Right cardiac atrium (tissue), 5 donors: ENCODE data around the gene GLIS2. TPM values are rescaled to one million over a fixed set of nuclear protein-coding genes. Genes with fewer than 3 reads are reported as not detected.

Source experiments
- ATAC-seq, 2 donors: fragments of 200-7000 bp; cut with Tn5 transposase; one replicate each; pipeline versions ENCODE4 v1.8.0 to v1.9.1; 2020; ENCODE audit warnings: moderate library complexity in 2 of 2, mild to moderate bottlenecking in 1 of 2
- DNase-seq, 3 donors: peaks; one replicate each; pipeline ENCODE4 v3.0.0-alpha.2; 2020
- H3K27ac ChIP-seq: one replicate; pipeline ENCODE4 v1.5.1; 2013; ENCODE audit warnings: mild to moderate bottlenecking, low read length, control low read depth, moderate library complexity
- H3K27me3 ChIP-seq: one replicate; pipeline ENCODE4 v1.6.1; 2013; ENCODE audit not compliant: control insufficient read depth, insufficient read depth
- H3K4me1 ChIP-seq: one replicate; pipeline ENCODE4 v1.6.1; 2013; ENCODE audit warnings: low read length; ENCODE audit not compliant: control insufficient read depth, insufficient read depth
- H3K4me3 ChIP-seq: one replicate; pipeline ENCODE4 v1.5.1; 2013; ENCODE audit warnings: low read length, control low read depth
- H3K9me3 ChIP-seq: one replicate; pipeline ENCODE4 v1.6.1; 2013; ENCODE audit warnings: low read length; ENCODE audit not compliant: control insufficient read depth
- WGBS: extraction: QIAGEN DNeasy Blood & Tissue Kit; methylation state at CpG from one replicate; pipeline ENCODE4 v1.1.7; 2013; 5-methylcytosine and 5-hydroxymethylcytosine counted together
- intact Hi-C, 4 donors: fragments of 100-400 bp; cut with DNase I; formaldehyde crosslinking; loops; one replicate each; pipeline versions ENCODE4 v1.11.0 to v1.14.0; 2022 to 2023
- polyA plus RNA-seq: library from polyadenylated mRNA; stranded (reverse); fragments of 200-250 nt; gene quantifications from one replicate; pipeline ENCODE4 v1.2.3, GENCODE V29; 2013
- total RNA-seq, 4 donors: library from RNA; stranded (reverse); fragmentation: NEBNext Ultra II Directional; extraction: Animal tissue kit (Norgen Biotek cat#: 25700); gene quantifications; one replicate each; pipeline ENCODE4 v1.2.1, GENCODE V29; 2021
- donor health status: healthy with polysubstance abuse.
- donor health status: DM: no; HTN: yes; CAD: no.
- donor health status: DM: no; HTN: no; CAD: no.
- donor health status: DM: no; HTN: yes; CAD: no; lungs with severe emphysema.
- donor health status: DM: yes; HTN: yes; CAD: no.

Gene GLIS2
- total and polyA plus RNA-seq, 5 donors = 15.2 to 34.6 (median 31.6) TPM

DNA sequence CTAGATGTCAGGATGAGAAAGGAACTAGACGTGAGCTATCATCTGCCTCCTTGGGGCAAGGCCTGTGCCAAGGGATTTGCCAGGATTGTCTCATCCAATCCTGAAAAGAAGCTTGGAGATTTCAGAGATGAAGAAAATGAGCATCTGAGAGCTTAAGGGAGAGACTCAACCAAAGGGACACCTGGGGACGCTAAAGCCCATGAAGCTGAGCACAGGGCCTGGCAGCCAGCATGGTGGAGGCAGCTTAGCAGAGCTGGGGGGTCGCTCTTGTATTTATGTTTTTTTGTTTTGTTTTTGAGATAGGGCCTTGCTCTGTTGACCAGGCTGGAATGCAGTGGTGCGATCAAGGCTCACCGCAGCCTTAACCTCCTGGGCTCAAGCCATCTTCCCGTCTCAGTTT, 18.4 kb upstream of the GLIS2 start:
- intact Hi-C loops = loop anchor here in 1 of 4 donors (10.0 kb wide), 1 partner anchor 107 kb away; no protein-coding TSS in a partner anchor

DNA sequence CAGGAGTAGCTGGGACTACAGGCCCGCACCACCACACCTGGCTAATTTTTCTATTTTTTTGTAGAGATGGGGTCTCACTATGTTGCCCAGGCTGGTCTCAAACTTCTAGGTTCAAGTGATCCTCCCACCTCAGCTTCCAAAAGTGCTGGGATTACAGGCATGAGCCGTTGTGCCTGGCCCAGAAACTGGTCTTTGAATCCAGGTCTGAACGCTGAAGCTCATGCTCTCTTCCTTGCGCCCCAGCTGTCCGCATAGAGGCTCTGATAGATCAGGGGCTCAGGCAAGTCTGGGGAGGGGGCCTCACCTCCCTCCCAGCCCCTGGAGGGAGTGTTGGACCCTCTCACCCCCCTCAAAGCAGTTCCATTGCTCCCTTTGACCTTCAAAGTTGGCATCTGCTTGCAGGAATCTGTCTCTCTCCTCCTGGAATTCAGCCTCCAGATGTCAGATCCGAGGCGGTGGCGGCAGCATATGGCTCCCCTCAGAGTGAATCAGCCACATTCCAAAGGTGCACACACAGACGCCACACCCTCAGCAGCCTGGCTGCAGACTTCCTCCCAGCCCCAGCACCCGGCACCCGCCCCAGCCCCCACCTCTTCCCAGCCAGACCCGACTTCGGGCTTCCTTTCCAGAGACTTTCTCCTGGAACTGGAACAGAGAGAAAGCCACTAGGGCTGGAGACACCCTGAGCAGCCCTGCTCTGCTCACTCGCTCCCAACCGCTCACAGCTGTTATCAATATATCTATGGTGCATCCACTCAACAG, 16.9 kb upstream of the GLIS2 start:
- ATAC-seq (peak; percentile 88 to 96), DNase-seq (peak; percentile 87 to 88 (median 88))
- Histone ChIP-seq H3K9me3 (no peaks in the 10 kb centered on the region), H3K27ac (peak overlapping the region; percentile 86), H3K4me1 (peaks cover 2% of the 10 kb centered on the region), H3K4me3 (no peak overlapping the region), H3K27me3 (no peaks in the 10 kb centered on the region)
- 25% methylated on average over 15 of the region's 15 CpGs for WGBS
- intact Hi-C loops = loop anchor here in 1 of 4 donors (10.0 kb wide), 1 partner anchor 106 kb away; no protein-coding TSS in a partner anchor

More for the DNA sequence above, 18.4 kb upstream of the GLIS2 start:
- WGBS = 91% methylated on average over 6 of the region's 6 CpGs
- no peak overlapping the region for H3K4me3 ChIP-seq
- DNase-seq (no peak), ATAC-seq (no peak)
- H3K9me3 ChIP-seq = no peaks in the 10 kb centered on the region
- H3K27me3 ChIP-seq = no peaks in the 10 kb centered on the region
- H3K27ac ChIP-seq = no peak overlapping the region
- H3K4me1 ChIP-seq = peaks cover 2% of the 10 kb centered on the region

DNA sequence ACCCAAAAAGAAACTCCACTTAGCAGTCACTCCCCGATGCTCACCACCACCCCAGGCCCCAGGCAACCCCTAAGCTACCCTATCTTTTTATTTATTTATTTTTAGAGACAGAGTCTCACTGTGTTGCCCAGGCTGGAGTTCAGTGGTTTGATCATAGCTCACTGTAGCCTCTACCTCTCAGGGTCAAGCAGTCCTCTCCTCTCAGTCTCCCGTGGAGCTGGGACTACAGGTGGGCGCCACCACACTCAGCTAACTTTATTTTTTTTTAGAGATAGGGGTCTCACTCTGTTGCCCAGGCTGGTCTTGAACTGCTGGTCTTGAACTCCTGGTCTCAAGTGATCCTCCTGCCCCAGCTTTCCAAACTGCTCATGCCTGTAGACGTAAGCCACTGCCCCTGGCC, 14.7 kb upstream of the GLIS2 start:
- no peak for ATAC-seq
- H3K4me3 ChIP-seq = no peak overlapping the region
- no peaks in the 10 kb centered on the region for H3K27me3 ChIP-seq
- 97% methylated on average over 4 of the region's 4 CpGs for WGBS
- intact Hi-C loops = no loop called here
- H3K27ac ChIP-seq = no peak overlapping the region
- H3K9me3 ChIP-seq = no peaks in the 10 kb centered on the region
- H3K4me1 ChIP-seq = peaks cover 2% of the 10 kb centered on the region
- DNase-seq = no peak

DNA sequence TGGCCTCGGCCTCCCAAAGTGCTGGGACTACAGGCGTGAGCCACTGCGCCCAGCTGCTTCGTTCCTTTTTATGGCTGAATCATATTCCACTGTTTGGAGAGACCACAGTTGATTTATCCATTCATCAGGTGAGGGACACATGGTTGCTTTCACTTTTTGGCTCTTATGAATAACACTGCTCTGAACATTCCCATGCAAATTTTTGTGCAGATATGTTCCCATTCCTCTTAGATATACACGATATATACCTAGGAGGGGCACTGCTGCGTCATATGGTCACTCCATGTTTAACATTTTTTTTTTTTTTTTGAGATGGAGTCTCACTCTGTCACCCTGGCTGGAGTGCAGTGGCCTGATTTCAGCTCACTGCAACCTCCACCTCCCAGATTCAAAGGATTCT, 13.9 kb upstream of the GLIS2 start:
- no peak overlapping the region for H3K4me3 ChIP-seq
- no peaks in the 10 kb centered on the region for H3K27me3 ChIP-seq
- H3K27ac ChIP-seq = no peak overlapping the region
- no peaks in the 10 kb centered on the region for H3K9me3 ChIP-seq
- 98% methylated on average over 6 of the region's 6 CpGs for WGBS
- H3K4me1 ChIP-seq = peaks cover 7% of the 10 kb centered on the region
- no peak for DNase-seq
- no peak for ATAC-seq
- intact Hi-C loops = no loop called here

DNA sequence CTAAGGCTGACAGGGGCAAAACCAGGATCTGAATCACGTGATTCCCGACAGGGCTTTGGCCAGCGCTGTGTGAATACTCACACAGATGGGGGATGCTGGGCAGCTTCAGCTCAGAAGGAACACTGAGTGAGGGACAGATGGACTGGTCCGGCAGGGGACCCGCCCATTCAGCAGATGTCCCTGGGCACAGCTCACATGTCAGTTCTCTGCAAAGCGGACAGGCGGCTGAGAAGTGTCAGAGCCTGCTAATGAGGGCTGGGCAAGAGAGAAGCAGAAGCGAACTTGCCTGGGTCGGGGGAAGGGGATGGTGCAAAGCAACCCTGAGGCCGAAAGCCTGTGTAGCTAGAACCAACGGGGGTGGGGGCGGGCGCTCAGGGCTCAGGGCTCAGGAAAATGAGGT, 11.9 kb upstream of the GLIS2 start:
- Histone ChIP-seq H3K27ac (no peak overlapping the region), H3K4me1 (peaks cover 7% of the 10 kb centered on the region), H3K4me3 (no peak overlapping the region), H3K9me3 (no peaks in the 10 kb centered on the region), H3K27me3 (no peaks in the 10 kb centered on the region)
- no peak for DNase-seq
- intact Hi-C loops = no loop called here
- ATAC-seq = no peak
- 75% methylated on average over 13 of the region's 13 CpGs for WGBS

DNA sequence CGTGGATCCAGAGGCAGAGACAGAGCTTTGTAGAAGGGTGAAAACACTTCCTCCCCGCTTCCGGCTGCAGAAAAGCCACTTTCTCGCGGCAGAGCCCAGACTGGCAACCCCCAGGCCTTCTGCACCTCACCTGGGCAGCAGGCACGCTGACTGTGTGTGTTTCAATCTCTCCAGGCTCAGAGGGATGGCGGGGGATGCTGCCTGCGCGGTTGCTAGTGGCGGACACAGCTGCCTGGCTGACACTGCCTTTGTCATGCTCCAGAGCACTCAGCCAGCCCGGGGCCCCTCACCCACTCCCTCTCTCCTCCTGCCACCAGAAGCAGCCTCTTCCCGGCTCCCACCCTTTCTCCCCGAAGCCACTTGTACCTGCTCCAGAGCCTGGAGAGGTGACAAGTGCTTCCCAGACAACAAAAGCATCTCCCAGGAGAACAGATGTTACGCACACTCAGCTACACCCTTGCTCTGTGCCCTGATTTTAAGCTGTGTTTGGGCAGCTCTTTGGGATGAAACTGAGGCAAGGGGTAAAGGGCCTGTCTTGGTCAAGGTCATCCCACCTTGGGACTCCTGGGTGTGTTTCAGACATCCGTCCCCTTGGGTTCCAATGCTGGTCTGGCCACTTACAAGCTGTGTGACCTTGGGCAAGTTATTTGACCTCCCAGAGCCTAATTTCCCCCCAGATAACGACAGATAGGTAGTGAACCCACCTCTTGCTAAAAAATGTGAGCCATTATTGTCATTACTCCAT, 9.2 kb upstream of the GLIS2 start:
- Histone ChIP-seq H3K27ac (peak overlapping the region; percentile 82), H3K4me1 (peaks cover 5% of the 10 kb centered on the region), H3K27me3 (no peaks in the 10 kb centered on the region), H3K9me3 (no peaks in the 10 kb centered on the region), H3K4me3 (peak overlapping the region; percentile 41)
- intact Hi-C loops = no loop called here
- DNase-seq (no peak), ATAC-seq (no peak)
- 62% methylated on average over 16 of the region's 16 CpGs for WGBS

DNA sequence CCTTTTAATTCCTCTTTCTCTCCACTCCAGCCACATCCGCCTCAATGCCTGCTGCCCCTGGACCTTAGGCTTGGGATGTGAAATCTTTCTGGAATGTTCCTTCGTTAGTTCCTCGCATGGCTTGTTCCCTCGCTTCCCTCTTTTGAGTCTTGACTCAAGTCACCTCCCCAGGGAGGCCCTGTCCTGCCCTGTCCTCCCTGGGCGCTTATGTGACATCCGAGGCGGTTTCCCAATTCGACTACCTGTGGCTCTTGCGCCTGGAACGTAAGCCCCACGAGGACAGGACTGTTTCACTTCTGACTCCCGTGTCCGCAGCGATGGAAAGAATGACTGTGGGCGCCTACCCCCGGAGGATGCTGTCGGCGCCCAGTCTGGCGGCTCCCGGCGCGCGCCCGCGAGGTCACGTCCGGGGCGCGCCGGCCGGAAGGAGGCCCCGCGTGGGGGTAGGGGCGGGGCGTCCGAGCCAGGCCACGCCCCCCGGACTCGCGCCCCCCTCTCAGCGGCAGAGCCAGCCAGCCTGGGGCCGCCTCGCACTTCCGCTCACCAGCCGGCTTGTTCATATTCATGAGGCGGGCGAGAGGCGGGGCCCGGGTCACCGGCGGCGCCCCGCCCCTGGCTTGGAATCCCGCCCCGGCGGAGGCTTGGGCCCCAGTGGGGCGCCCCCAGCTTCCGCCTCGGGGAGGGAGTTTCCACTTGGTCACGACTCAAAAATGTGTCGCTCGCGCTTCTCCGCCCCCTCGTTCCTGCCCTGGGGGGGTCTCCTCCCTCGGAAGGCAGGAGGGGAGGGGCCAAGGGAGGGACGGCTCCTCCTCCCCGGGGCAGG, 8.4 kb upstream of the GLIS2 start:
- H3K4me1 ChIP-seq = peaks cover 5% of the 10 kb centered on the region
- DNase-seq (peak; percentile 97 to 99 (median 98)), ATAC-seq (peak; percentile 96 to 97)
- H3K27me3 ChIP-seq = no peaks in the 10 kb centered on the region
- H3K4me3 ChIP-seq = peak overlapping the region; percentile 41
- intact Hi-C loops = no loop called here
- H3K27ac ChIP-seq = peak overlapping the region; percentile 87
- WGBS = 4% methylated on average over 68 of the region's 68 CpGs
- no peaks in the 10 kb centered on the region for H3K9me3 ChIP-seq

DNA sequence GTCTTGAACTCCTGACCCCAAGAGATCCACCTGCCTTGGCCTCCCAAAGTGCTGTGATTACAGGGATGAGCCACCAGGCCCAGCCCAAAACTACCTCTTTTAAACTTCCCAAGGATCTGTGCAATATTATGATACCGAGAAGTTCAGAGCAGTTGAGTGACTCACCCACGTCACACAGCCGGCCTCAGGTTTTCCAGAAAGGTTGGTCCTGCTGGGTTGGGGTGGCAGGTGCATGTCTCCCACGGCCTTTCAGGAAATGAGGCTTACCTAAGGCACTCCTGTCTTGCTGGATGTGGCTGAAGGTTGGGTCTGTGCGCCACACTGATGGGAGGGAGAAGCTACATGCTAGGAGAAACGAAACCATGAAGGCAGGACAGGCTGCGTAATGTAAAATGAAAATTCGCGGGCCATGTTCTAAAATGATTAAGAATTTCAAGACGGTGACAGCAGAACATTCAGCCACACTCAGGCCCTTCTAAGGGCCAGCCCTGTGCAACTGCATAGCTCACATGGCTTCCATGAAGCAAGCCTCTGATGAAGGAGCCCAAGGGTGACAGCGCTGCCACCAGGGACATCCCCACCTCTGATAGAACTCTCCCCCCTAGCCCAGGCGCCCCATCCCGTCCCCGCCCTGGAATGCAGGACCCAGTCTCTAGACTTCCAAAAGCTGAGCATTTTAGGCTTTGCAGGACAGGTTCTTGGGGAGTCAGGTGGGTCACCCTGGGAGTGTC, 6.6 kb upstream of the GLIS2 start:
- Histone ChIP-seq H3K4me1 (peaks cover 7% of the 10 kb centered on the region), H3K9me3 (no peaks in the 10 kb centered on the region), H3K27ac (peak overlapping the region; percentile 47), H3K27me3 (no peaks in the 10 kb centered on the region), H3K4me3 (no peak overlapping the region)
- intact Hi-C loops = no loop called here
- DNase-seq (no peak), ATAC-seq (no peak)
- WGBS = 89% methylated on average over 14 of the region's 14 CpGs

DNA sequence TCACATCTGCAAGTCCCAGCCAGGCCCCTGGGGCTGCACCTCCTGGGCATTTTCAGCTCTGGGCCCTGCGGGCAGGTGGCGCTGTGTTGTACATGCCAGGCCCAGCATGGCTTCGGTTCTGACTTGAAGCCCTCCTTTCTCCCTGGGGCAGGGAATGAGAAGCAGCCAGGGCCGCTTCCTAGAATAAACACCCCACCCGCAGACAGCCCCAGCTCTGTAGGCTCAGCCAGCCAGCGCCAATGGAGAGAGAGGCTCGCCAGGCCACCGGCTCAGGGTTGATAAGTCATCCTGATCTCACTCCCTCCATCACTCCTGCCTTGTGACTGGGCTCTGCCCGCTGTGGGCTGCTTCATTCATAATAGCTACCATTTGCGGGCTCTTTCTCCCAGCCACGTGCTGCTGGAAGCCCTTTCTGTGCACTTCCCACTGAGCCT, 6.0 kb upstream of the GLIS2 start:
- intact Hi-C loops = no loop called here
- Histone ChIP-seq H3K4me3 (no peak overlapping the region), H3K27ac (peak overlapping the region; percentile 47), H3K27me3 (no peaks in the 10 kb centered on the region), H3K9me3 (no peaks in the 10 kb centered on the region), H3K4me1 (peaks cover 7% of the 10 kb centered on the region)
- ATAC-seq (peak; percentile 1 to 23), DNase-seq (peak; percentile 61 to 83 (median 78))
- WGBS = 39% methylated on average over 11 of the region's 11 CpGs
